ENCODE results near the gene LGR5. TPM values are rescaled to one million over a fixed set of nuclear protein-coding genes. Genes with fewer than 3 reads are reported as not detected.

LGR5 gene
- total and polyA plus RNA-seq, 2 of the 13 experiments (the other 11 are each of a cell fraction or from before 2014, with no cell fraction given), result 37.0 to 121 TPM

DNA sequence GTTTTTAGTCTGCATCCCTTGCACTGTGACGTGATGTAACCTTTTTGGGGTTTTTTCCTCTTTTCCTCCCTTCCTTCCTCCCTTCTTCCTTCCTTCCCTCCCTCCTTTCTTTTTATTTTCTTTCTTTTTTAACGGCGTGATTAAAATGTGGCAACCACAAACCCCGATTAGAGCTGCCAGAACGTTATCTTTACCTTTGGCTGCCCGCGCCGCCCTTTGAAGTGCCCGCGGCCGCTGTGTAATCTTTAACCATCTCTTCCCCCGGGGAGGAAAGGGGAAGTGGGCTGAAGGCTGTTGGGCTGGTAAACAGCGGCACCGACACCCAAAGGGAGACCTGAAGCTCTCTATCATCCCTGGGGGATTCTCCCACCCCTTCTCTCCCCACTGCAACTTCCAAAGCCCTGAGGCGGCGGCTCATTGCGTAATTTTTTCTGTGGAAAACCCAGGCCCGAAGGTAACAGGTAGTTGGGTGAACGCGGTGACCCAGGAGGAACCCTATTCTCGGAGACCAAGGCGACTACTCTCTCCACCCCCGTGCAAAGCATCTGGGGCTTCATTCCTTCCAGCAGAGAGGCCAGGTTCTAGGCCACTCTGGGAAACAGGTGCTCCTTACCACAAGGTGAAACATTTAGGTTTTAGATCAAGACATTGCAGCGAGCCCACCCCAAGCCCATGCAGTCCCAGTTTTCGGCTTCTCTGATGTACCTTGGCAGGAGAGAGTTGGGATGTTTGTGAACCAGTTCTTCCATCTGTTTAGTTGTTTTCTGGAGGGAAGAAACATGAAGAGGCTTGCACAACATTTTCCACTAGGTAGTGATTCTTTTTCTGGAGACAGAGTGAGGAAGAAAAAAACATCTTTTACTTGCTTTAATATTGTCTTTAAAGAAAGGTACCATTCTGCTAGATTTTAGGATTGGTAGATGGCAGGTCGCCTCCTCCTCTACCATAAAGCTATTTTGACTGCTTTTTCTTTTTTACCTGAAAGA is 1.5 kb downstream of the LGR5 start (continued):
- TF ChIP-seq KLF11 (CRISPR knock-in tag; IDR thresholded peaks at IDR 0.05), result peak; percentile 72; the same call in 1 of the 2 replicates
- TF ChIP-seq ZNF263 (CRISPR knock-in tag; IDR thresholded peaks at IDR 0.05), result no peak
- no peak for TF ChIP-seq ZNF577 (CRISPR knock-in tag; IDR thresholded peaks at IDR 0.05; ENCODE audit: borderline replicate concordance, low read depth)
- TF ChIP-seq, protein P1, sequence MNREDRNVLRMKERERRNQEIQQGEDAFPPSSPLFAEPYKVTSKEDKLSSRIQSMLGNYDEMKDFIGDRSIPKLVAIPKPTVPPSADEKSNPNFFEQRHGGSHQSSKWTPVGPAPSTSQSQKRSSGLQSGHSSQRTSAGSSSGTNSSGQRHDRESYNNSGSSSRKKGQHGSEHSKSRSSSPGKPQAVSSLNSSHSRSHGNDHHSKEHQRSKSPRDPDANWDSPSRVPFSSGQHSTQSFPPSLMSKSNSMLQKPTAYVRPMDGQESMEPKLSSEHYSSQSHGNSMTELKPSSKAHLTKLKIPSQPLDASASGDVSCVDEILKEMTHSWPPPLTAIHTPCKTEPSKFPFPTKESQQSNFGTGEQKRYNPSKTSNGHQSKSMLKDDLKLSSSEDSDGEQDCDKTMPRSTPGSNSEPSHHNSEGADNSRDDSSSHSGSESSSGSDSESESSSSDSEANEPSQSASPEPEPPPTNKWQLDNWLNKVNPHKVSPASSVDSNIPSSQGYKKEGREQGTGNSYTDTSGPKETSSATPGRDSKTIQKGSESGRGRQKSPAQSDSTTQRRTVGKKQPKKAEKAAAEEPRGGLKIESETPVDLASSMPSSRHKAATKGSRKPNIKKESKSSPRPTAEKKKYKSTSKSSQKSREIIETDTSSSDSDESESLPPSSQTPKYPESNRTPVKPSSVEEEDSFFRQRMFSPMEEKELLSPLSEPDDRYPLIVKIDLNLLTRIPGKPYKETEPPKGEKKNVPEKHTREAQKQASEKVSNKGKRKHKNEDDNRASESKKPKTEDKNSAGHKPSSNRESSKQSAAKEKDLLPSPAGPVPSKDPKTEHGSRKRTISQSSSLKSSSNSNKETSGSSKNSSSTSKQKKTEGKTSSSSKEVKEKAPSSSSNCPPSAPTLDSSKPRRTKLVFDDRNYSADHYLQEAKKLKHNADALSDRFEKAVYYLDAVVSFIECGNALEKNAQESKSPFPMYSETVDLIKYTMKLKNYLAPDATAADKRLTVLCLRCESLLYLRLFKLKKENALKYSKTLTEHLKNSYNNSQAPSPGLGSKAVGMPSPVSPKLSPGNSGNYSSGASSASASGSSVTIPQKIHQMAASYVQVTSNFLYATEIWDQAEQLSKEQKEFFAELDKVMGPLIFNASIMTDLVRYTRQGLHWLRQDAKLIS (CRISPR knock-in tag; IDR thresholded peaks at IDR 0.05), result no peak; the same call in 1 of the 2 replicates
- TF ChIP-seq PHF21A (CRISPR knock-in tag; IDR thresholded peaks at IDR 0.05), result peak; percentile 96
- TF ChIP-seq ZSCAN12 (CRISPR knock-in tag; IDR thresholded peaks at IDR 0.05), result no peak
- no peak for TF ChIP-seq ZNF280D (CRISPR knock-in tag; IDR thresholded peaks at IDR 0.05)
- TF ChIP-seq CCAR2 (optimal IDR thresholded peaks at IDR 0.05; ENCODE audit: low read depth, low read length), result peak; percentile 70
- no peak for TF ChIP-seq TOE1 (CRISPR knock-in tag; IDR thresholded peaks at IDR 0.05)
- peak; percentile 18; the same call in 1 of the 2 replicates for TF ChIP-seq ZBTB20 (CRISPR knock-in tag; IDR thresholded peaks at IDR 0.05; ENCODE audit: borderline replicate concordance, low read depth)
- TF ChIP-seq ZNF878 (CRISPR knock-in tag; IDR thresholded peaks at IDR 0.05), result peak; percentile 91; the same call in 1 of the 2 replicates
- peak; percentile 58 for TF ChIP-seq TAF1 (CRISPR knock-in tag; IDR thresholded peaks at IDR 0.05)
- peak; percentile 92 for TF ChIP-seq ETV6 (CRISPR knock-in tag; conservative IDR thresholded peaks at IDR 0.05)
- TF ChIP-seq, protein P2, sequence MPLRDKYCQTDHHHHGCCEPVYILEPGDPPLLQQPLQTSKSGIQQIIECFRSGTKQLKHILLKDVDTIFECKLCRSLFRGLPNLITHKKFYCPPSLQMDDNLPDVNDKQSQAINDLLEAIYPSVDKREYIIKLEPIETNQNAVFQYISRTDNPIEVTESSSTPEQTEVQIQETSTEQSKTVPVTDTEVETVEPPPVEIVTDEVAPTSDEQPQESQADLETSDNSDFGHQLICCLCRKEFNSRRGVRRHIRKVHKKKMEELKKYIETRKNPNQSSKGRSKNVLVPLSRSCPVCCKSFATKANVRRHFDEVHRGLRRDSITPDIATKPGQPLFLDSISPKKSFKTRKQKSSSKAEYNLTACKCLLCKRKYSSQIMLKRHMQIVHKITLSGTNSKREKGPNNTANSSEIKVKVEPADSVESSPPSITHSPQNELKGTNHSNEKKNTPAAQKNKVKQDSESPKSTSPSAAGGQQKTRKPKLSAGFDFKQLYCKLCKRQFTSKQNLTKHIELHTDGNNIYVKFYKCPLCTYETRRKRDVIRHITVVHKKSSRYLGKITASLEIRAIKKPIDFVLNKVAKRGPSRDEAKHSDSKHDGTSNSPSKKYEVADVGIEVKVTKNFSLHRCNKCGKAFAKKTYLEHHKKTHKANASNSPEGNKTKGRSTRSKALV (CRISPR knock-in tag; IDR thresholded peaks at IDR 0.05), result no peak
- TF ChIP-seq IKZF5 (CRISPR knock-in tag; IDR thresholded peaks at IDR 0.05), result peak; percentile 87
- no peak for TF ChIP-seq MATR3 (CRISPR knock-in tag; IDR thresholded peaks at IDR 0.05)
- TF ChIP-seq ESRRA (CRISPR knock-in tag; IDR thresholded peaks at IDR 0.05; ENCODE audit: low read depth), result no peak
